Activated CD8-positive, alpha-beta memory T cell treated with anti-CD3 and anti-CD28 coated beads, Interleukin-2, amount 10 ng/mL, durations not matched to agents 7 days and 5 days (primary cell): ENCODE data around the gene POU2F3. TPM values are rescaled to one million over a fixed set of nuclear protein-coding genes. Genes with fewer than 3 reads are reported as not detected.

Experiments used
- ATAC-seq: fragments of 150-1000 bp; cut with Tn5 transposase; one replicate; pipeline ENCODE4 v1.10.0; 2021; ENCODE audit warnings: moderate library complexity
- CTCF ChIA-PET: fragments of 350-600 bp; sonication (Branson Sonifier 250); formaldehyde crosslinking; loops from one replicate; lab custom pipeline; 2021; ENCODE audit warnings: antibody characterized with exemption; lab: Charles Lee
- DNase-seq: peaks from one replicate; pipeline ENCODE4 v3.0.0-alpha.2; 2020
- H3K27ac Mint-ChIP-seq: one replicate; pipeline ENCODE4 v1.8.0; 2021; ENCODE audit warnings: mild to moderate bottlenecking, mixed read lengths
- H3K27me3 Mint-ChIP-seq: one replicate; pipeline ENCODE4 v1.8.0; 2021; ENCODE audit warnings: mixed read lengths
- H3K36me3 Mint-ChIP-seq: one replicate; pipeline ENCODE4 v1.8.0; 2021; ENCODE audit warnings: mild to moderate bottlenecking, mixed read lengths
- H3K4me1 Mint-ChIP-seq: one replicate; pipeline ENCODE4 v1.8.0; 2021; ENCODE audit warnings: mixed read lengths
- H3K4me3 Mint-ChIP-seq: one replicate; pipeline ENCODE4 v1.8.0; 2021; ENCODE audit warnings: mild to moderate bottlenecking, moderate library complexity, mixed read lengths
- H3K9me3 Mint-ChIP-seq: one replicate; pipeline ENCODE4 v1.8.0; 2022; ENCODE audit warnings: low read depth, mixed read lengths
- total RNA-seq, 2 experiments: library from RNA; stranded (reverse); gene quantifications; one replicate each; pipeline ENCODE4 v1.2.3, GENCODE V29; 2021

The POU2F3 gene
- total RNA-seq, 2 experiments from 2014 or later = not detected

- no peaks in the 10 kb centered on the region for H3K4me1 Mint-ChIP-seq
- H3K36me3 Mint-ChIP-seq = no peaks in the 10 kb centered on the region
- H3K27ac Mint-ChIP-seq = no peak overlapping the region
- CTCF ChIA-PET = interaction anchor here (1.3 to 14.7 kb wide), 3 partner anchors 8 to 122 kb away, joined by 3 to 475 read pairs (median 72); partner anchors contain the start of gene POU2F3
- ATAC-seq (no peak), DNase-seq (no peak)
- H3K27me3 Mint-ChIP-seq = peaks cover 82% of the 10 kb centered on the region
- H3K9me3 Mint-ChIP-seq = no peaks in the 10 kb centered on the region
- no peak overlapping the region for H3K4me3 Mint-ChIP-seq
Measured at GRCh38 chr11:120293038-120293800, 53.3 kb downstream of the POU2F3 start.

GRCh38 chr11:120294096-120294495, 54.2 kb downstream of the POU2F3 start:
- CTCF ChIA-PET = interaction anchor here (9.6 to 14.7 kb wide), 2 partner anchors 7 to 59 kb away, joined by 72 to 475 read pairs; partner anchors contain the start of gene POU2F3
- Mint-ChIP-seq H3K4me1 (no peaks in the 10 kb centered on the region), H3K36me3 (no peaks in the 10 kb centered on the region), H3K9me3 (no peaks in the 10 kb centered on the region), H3K27ac (no peak overlapping the region), H3K4me3 (no peak overlapping the region), H3K27me3 (peaks cover 85% of the 10 kb centered on the region)
- no peak for ATAC-seq
- DNase-seq = no peak

DNA sequence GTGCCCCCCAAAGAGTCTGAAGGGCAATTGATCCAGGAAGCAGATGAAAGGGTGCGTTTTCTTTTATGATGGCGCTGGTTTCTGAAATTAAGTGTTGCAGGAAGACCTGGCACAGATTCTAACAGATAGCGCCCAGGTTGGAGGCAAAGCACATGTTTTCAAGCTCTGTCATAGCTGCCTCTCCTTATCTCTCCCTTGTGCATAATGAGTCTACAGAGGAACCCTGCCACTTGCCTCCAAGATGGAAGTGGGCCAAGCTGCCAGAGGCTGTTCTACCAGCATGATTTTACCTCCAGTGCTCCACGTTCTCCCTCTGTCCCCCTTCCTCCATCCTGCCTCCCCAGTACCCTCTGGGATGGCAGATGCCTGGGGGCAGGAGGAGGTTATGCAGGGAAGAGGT, 55.2 kb downstream of the POU2F3 start:
- no peak overlapping the region for H3K27ac Mint-ChIP-seq
- H3K4me3 Mint-ChIP-seq = no peak overlapping the region
- CTCF ChIA-PET = interaction anchor here (9.6 to 14.7 kb wide), 2 partner anchors 6 to 60 kb away, joined by 72 to 475 read pairs; partner anchors contain the start of gene POU2F3
- ATAC-seq = no peak
- peaks cover 84% of the 10 kb centered on the region for H3K27me3 Mint-ChIP-seq
- H3K4me1 Mint-ChIP-seq = no peaks in the 10 kb centered on the region
- no peak for DNase-seq
- H3K36me3 Mint-ChIP-seq = no peaks in the 10 kb centered on the region
- H3K9me3 Mint-ChIP-seq = no peaks in the 10 kb centered on the region

DNA sequence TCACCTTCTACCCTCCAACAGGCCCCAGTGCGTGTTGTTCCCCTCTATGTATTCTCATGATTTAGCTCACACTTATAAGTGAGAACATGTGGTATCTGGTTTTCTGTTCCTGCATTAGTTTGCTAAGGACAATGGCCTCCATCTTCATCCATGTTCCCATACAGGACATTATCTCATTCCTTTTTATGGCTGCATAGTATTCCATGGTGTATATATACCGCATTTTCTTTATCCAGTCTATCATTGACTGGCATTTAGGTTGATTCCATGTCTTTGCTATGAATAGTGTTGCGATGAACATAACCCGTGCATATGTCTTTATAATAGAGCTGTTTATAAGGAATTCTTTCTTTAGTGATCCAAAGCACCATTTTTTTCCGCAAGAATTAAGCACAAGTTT, 56.6 kb downstream of the POU2F3 start:
- ATAC-seq = no peak

DNA sequence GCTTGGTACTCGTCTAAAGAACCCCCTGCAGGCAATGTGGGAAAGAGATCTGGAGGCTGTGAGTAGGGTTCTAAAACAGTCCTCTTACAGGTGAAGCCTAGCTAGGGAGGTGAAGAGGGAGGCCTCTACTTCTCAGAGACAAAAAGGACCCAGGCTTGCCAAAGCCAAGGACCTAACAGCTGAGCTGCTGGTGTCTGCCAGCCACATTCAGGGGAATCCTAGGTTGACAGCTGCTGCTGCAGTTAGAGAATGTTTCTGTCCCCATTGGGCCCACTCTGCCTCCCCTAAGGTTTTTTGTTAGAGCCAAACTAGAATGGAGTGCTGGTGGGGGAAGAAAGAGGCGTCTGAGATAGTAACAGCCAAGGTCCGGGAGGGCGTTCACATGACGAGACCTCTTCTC, 58.5 kb downstream of the POU2F3 start:
- DNase-seq (no peak), ATAC-seq (no peak)
- CTCF ChIA-PET = interaction anchor here (6.1 to 14.7 kb wide), 3 partner anchors 8 to 63 kb away, joined by 72 to 475 read pairs (median 161); partner anchors contain the start of gene POU2F3
- H3K27ac Mint-ChIP-seq = no peak overlapping the region
- H3K27me3 Mint-ChIP-seq = peaks cover 82% of the 10 kb centered on the region
- H3K4me3 Mint-ChIP-seq = no peak overlapping the region
- no peaks in the 10 kb centered on the region for H3K4me1 Mint-ChIP-seq
- H3K9me3 Mint-ChIP-seq = no peaks in the 10 kb centered on the region
- H3K36me3 Mint-ChIP-seq = no peaks in the 10 kb centered on the region

More for the DNA sequence above, 56.6 kb downstream of the POU2F3 start:
- Mint-ChIP-seq H3K9me3 (no peaks in the 10 kb centered on the region), H3K36me3 (no peaks in the 10 kb centered on the region), H3K27ac (no peak overlapping the region), H3K4me3 (no peak overlapping the region), H3K4me1 (no peaks in the 10 kb centered on the region), H3K27me3 (peaks cover 82% of the 10 kb centered on the region)
- DNase-seq = no peak
- CTCF ChIA-PET = interaction anchor here (0.6 to 14.7 kb wide), 3 partner anchors 49 to 115 kb away, joined by 3 to 475 read pairs (median 3); partner anchors contain the start of gene POU2F3

- H3K27ac Mint-ChIP-seq = no peak overlapping the region
Measured at GRCh38 chr11:120302001-120302805, 62.3 kb downstream of the POU2F3 start.

DNA sequence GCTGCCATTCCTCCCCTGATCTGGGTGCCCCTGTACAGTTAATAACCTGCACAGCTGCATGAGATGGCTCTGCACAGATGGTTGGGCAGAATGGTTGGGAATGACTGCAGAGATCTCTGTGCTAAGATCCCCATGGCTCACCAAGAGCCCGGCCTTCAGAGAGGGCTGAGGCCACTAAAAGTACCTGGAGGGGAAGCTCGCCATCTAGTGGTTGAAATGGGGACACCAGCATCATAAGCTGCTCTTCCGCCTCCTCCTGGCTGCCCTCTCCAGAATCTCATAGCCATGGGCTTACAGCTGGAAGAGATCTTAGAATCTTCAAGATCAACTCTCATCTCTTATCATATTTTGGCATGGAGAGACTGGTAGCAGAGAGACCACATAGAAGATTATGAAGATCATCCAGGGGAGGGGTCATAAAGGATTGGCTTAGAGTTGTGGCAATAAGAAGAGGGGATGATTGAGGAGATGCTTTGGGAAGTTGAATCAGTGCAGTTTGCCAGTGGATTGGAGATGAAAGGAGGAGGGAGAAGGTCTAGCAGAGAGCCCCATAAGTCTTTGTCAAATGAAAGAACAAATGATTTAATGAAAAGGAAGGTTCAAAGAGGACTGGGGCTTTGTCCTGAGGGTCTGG, 63.2 kb downstream of the POU2F3 start:
- peak; percentile 81 for DNase-seq
- peak; percentile 95 for ATAC-seq
- Mint-ChIP-seq H3K36me3 (no peaks in the 10 kb centered on the region), H3K27me3 (peaks cover 54% of the 10 kb centered on the region), H3K4me3 (no peak overlapping the region), H3K4me1 (peaks cover 9% of the 10 kb centered on the region), H3K27ac (no peak overlapping the region), H3K9me3 (no peaks in the 10 kb centered on the region)
- CTCF ChIA-PET = interaction anchor here (0.6 to 14.7 kb wide), 48 partner anchors 9 to 629 kb away, joined by 3 to 475 read pairs (median 4); partner anchors contain the start of genes ARHGEF12, NECTIN1 and POU2F3

More at GRCh38 chr11:120302001-120302805, 62.3 kb downstream of the POU2F3 start:
- H3K27me3 Mint-ChIP-seq = peaks cover 59% of the 10 kb centered on the region
- no peak for ATAC-seq
- H3K9me3 Mint-ChIP-seq = no peaks in the 10 kb centered on the region
- DNase-seq = no peak
- H3K36me3 Mint-ChIP-seq = no peaks in the 10 kb centered on the region
- H3K4me1 Mint-ChIP-seq = peaks cover 9% of the 10 kb centered on the region
- CTCF ChIA-PET = interaction anchor here (0.8 to 14.7 kb wide), 40 partner anchors 10 to 628 kb away, joined by 3 to 475 read pairs (median 5); partner anchors contain the start of genes ARHGEF12 and POU2F3
- H3K4me3 Mint-ChIP-seq = no peak overlapping the region

DNA sequence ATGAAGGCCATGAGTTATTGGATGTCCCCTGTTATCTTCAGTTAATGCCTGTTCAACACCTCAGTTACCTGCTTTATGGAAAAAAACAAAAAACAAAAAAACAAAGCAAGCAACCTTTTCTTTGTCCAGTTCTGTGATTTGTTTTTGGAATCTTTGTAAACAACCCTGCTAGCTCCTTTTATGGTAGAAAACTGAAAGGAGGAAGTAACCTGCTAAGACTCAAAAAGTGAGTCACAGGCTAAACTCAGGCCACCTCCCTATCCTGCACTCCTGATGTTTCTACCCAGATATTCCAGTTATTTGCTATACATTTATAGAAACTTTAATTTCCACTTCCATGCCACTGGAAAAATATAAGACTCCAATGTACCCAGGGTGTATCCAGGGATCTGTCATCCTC, 64.6 kb downstream of the POU2F3 start:
- ATAC-seq = no peak
- CTCF ChIA-PET = interaction anchor here (1.0 to 14.7 kb wide), 11 partner anchors 10 to 136 kb away, joined by 3 to 475 read pairs (median 12); partner anchors contain the start of genes ARHGEF12 and POU2F3
- Mint-ChIP-seq H3K4me3 (no peak overlapping the region), H3K27ac (no peak overlapping the region), H3K9me3 (no peaks in the 10 kb centered on the region), H3K4me1 (peaks cover 9% of the 10 kb centered on the region), H3K36me3 (no peaks in the 10 kb centered on the region), H3K27me3 (peaks cover 40% of the 10 kb centered on the region)
- no peak for DNase-seq

- DNase-seq (no peak), ATAC-seq (no peak)
- H3K9me3 Mint-ChIP-seq = no peaks in the 10 kb centered on the region
- no peaks in the 10 kb centered on the region for H3K36me3 Mint-ChIP-seq
- CTCF ChIA-PET = interaction anchor here (1.0 to 14.7 kb wide), 3 partner anchors 70 to 137 kb away, joined by 3 to 475 read pairs (median 4); partner anchors contain the start of gene POU2F3
- peaks cover 35% of the 10 kb centered on the region for H3K27me3 Mint-ChIP-seq
- H3K27ac Mint-ChIP-seq = no peak overlapping the region
- H3K4me3 Mint-ChIP-seq = no peak overlapping the region
- H3K4me1 Mint-ChIP-seq = peaks cover 9% of the 10 kb centered on the region
Measured at GRCh38 chr11:120305286-120305685, 65.3 kb downstream of the POU2F3 start.

DNA sequence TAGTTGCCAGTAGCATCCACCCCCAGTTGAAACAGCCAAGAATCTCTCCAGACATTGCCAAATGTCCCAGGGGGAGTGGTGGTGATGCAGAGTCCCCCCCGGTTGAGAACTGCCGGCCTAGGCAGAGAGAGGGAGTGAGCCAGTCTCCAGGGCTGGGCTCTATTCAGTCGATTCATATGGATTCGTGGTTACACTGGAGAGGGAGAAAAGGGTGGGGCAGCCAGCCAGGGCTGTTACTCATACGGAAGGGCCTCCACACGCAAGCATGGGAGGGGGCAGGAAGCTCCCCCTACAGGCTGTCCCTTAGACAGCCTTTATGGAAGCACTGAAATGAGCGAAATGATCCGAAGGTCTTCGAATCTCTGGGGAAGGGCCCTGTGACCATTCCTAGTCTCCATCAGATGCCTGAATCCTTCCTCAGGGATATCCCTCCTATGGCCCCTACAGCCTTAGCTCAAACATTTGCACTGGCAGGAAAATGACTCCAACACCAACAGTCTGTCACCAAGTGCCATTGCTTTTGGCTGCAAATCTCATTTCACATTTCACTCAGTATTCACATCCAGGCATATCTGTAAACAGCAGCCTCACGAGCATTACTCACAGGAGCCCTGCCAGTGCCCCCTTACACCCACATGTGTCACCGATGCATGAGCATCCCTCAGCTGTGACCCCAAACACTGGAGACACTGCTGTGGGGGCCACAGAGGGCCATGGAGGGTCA, 66.7 kb downstream of the POU2F3 start:
- CTCF ChIA-PET = interaction anchor here (1.3 to 14.7 kb wide), 2 partner anchors 28 to 71 kb away, joined by 3 to 475 read pairs; partner anchors contain the start of gene POU2F3
- DNase-seq (no peak), ATAC-seq (no peak)
- Mint-ChIP-seq H3K4me3 (no peak overlapping the region), H3K4me1 (peaks cover 9% of the 10 kb centered on the region), H3K36me3 (no peaks in the 10 kb centered on the region), H3K9me3 (no peaks in the 10 kb centered on the region), H3K27me3 (peaks cover 25% of the 10 kb centered on the region), H3K27ac (no peak overlapping the region)

- H3K4me3 Mint-ChIP-seq = no peak overlapping the region
- no peak for ATAC-seq
- no peaks in the 10 kb centered on the region for H3K9me3 Mint-ChIP-seq
- no peak for DNase-seq
- peaks cover 9% of the 10 kb centered on the region for H3K4me1 Mint-ChIP-seq
- H3K27me3 Mint-ChIP-seq = peaks cover 19% of the 10 kb centered on the region
- H3K36me3 Mint-ChIP-seq = no peaks in the 10 kb centered on the region
- CTCF ChIA-PET = interaction anchor here (14.7 kb wide), 1 partner anchor 72 kb away, joined by 475 read pairs; the partner anchor contains the start of gene POU2F3
- H3K27ac Mint-ChIP-seq = no peak overlapping the region
Measured at GRCh38 chr11:120307476-120307875, 67.5 kb downstream of the POU2F3 start.

- ATAC-seq (no peak), DNase-seq (no peak)
- peaks cover 16% of the 10 kb centered on the region for H3K27me3 Mint-ChIP-seq
- H3K9me3 Mint-ChIP-seq = no peaks in the 10 kb centered on the region
- no peaks in the 10 kb centered on the region for H3K36me3 Mint-ChIP-seq
- CTCF ChIA-PET = interaction anchor here (0.6 to 1.6 kb wide), 2 partner anchors 70 to 73 kb away, joined by 4 to 10 read pairs; no protein-coding TSS in a partner anchor
- peaks cover 9% of the 10 kb centered on the region for H3K4me1 Mint-ChIP-seq
- H3K4me3 Mint-ChIP-seq = no peak overlapping the region
- H3K27ac Mint-ChIP-seq = no peak overlapping the region
Measured at GRCh38 chr11:120308081-120308480, 68.1 kb downstream of the POU2F3 start.
